ENCODE data around the gene CAMTA2. TPM values are rescaled to one million over a fixed set of nuclear protein-coding genes. Genes with fewer than 3 reads are reported as not detected.

The CAMTA2 gene
- total RNA-seq, 2 experiments from 2014 or later = 91.5 to 99.0 TPM

- Mint-ChIP-seq H3K36me3 (ENCODE audit: low read depth) (peaks cover 39% of the 10 kb centered on the region), H3K27me3 (no peaks in the 10 kb centered on the region), H3K27ac (no peak overlapping the region), H3K4me3 (no peak overlapping the region), H3K4me1 (ENCODE audit: low read depth) (peaks cover 32% of the 10 kb centered on the region), H3K9me3 (peaks cover under 1% of the 10 kb centered on the region)
- CTCF ChIA-PET = interaction anchor here (1.2 to 3.6 kb wide), 4 partner anchors 10 to 92 kb away, joined by 3 to 30 read pairs (median 6); partner anchors contain the start of gene PFN1
- DNase-seq = no peak
- ATAC-seq = no peak
- POLR2A ChIA-PET = interaction anchor here (0.7 to 15.1 kb wide), 8 partner anchors 10 to 75 kb away, joined by 3 to 627 read pairs (median 8); partner anchors contain the start of genes C17orf107, CAMTA2, ENO3 and PFN1
- intact Hi-C loops (cut with micrococcal nuclease) = no loop called here
- no peak for TF ChIP-seq CTCF (IDR thresholded peaks at IDR 0.05)
Measured at GRCh38 chr17:4970273-4970672, 17.2 kb downstream of the CAMTA2 start.

GRCh38 chr17:4969551-4970173 lies 17.8 kb downstream of the CAMTA2 start:
- Mint-ChIP-seq H3K4me3 (no peak overlapping the region), H3K27me3 (no peaks in the 10 kb centered on the region), H3K27ac (no peak overlapping the region), H3K9me3 (peaks cover 2% of the 10 kb centered on the region), H3K4me1 (ENCODE audit: low read depth) (peaks cover 34% of the 10 kb centered on the region), H3K36me3 (ENCODE audit: low read depth) (peaks cover 42% of the 10 kb centered on the region)
- CTCF ChIA-PET = interaction anchor here (1.0 to 3.6 kb wide), 3 partner anchors 11 to 23 kb away, joined by 4 to 30 read pairs (median 8); partner anchors contain the start of gene PFN1
- intact Hi-C loops (cut with micrococcal nuclease) = loop anchor here (1.0 kb wide), 1 partner anchor 22 kb away; no protein-coding TSS in a partner anchor
- no peak for TF ChIP-seq CTCF (IDR thresholded peaks at IDR 0.05)
- POLR2A ChIA-PET = interaction anchor here (0.6 to 15.1 kb wide), 13 partner anchors 10 to 92 kb away, joined by 3 to 627 read pairs (median 6); partner anchors contain the start of genes C17orf107, CAMTA2, ENO3 and PFN1
- ATAC-seq = peak; percentile 3
- peak; percentile 82 for DNase-seq

- Mint-ChIP-seq H3K4me1 (ENCODE audit: low read depth) (peaks cover 34% of the 10 kb centered on the region), H3K4me3 (no peak overlapping the region), H3K27ac (no peak overlapping the region), H3K9me3 (peaks cover 2% of the 10 kb centered on the region), H3K36me3 (ENCODE audit: low read depth) (peaks cover 37% of the 10 kb centered on the region), H3K27me3 (no peaks in the 10 kb centered on the region)
- CTCF ChIA-PET = interaction anchor here (0.9 to 3.6 kb wide), 4 partner anchors 11 to 93 kb away, joined by 4 to 30 read pairs (median 6); partner anchors contain the start of gene PFN1
- intact Hi-C loops (cut with micrococcal nuclease) = loop anchor here (1.0 kb wide), 1 partner anchor 22 kb away; no protein-coding TSS in a partner anchor
- TF ChIP-seq CTCF (IDR thresholded peaks at IDR 0.05) = no peak
- DNase-seq (peak; percentile 79), ATAC-seq (peak; percentile 26)
- POLR2A ChIA-PET = interaction anchor here (0.6 to 15.1 kb wide), 17 partner anchors 8 to 304 kb away, joined by 3 to 627 read pairs (median 5); partner anchors contain the start of genes C17orf107, CAMTA2, ENO3 and PFN1
Measured at GRCh38 chr17:4969047-4969550, 18.4 kb downstream of the CAMTA2 start.

- ATAC-seq (no peak), DNase-seq (peak; percentile 65)
- no peak overlapping the region for H3K27ac Mint-ChIP-seq
- TF ChIP-seq CTCF (IDR thresholded peaks at IDR 0.05) = no peak
- no peak overlapping the region for H3K4me3 Mint-ChIP-seq
- intact Hi-C loops (cut with micrococcal nuclease) = loop anchor here (1.0 kb wide), 1 partner anchor 21 kb away; no protein-coding TSS in a partner anchor
- H3K4me1 Mint-ChIP-seq (ENCODE audit: low read depth) = peaks cover 34% of the 10 kb centered on the region
- H3K27me3 Mint-ChIP-seq = no peaks in the 10 kb centered on the region
- CTCF ChIA-PET = interaction anchor here (0.9 to 3.6 kb wide), 3 partner anchors 12 to 93 kb away, joined by 4 to 30 read pairs (median 8); partner anchors contain the start of gene PFN1
- peaks cover 2% of the 10 kb centered on the region for H3K9me3 Mint-ChIP-seq
- peaks cover 35% of the 10 kb centered on the region for H3K36me3 Mint-ChIP-seq (ENCODE audit: low read depth)
- POLR2A ChIA-PET = interaction anchor here (0.6 to 15.1 kb wide), 17 partner anchors 9 to 304 kb away, joined by 3 to 627 read pairs (median 5); partner anchors contain the start of genes C17orf107, CAMTA2, ENO3 and PFN1
Measured at GRCh38 chr17:4968486-4969046, 18.9 kb downstream of the CAMTA2 start.
